ENCODE data around the gene OR7G1.
A peak's percentile ranks its signal among the peaks of the same experiment; 100 is the strongest.

OR7G1 gene

GRCh38 chr19:9140159-9140874 is 24.8 kb upstream of the OR7G1 start, which contains the start of gene ZNF317:
Gene ZNF317 (plus strand): TSS chr19:9140397. CDS start chr19:9156017, 15,620 bp downstream.
- peak within 1 kb of the TSS; percentile 53 for H3K27ac ChIP-seq (ENCODE audit: low read depth, low read length)
- TF ChIP-seq EZH2phosphoT487 (conservative IDR thresholded peaks at IDR 0.05; ENCODE audit: low read length), result no peak
- TF ChIP-seq CTCF (IDR thresholded peaks at IDR 0.05; ENCODE audit: insufficient read depth, low read length, poor library complexity, severe bottlenecking), result no peak
- peaks cover 3% of the 10 kb centered on the region; the same call in 1 of the 2 replicates for H3F3A ChIP-seq (ENCODE audit: insufficient read depth)
- peaks cover 20% of the 10 kb centered on the region for H3K9me3 ChIP-seq (ENCODE audit: insufficient read depth, low read length)
- H3K9me2 ChIP-seq (replicated peaks; ENCODE audit: insufficient read depth, low read length), result no peaks in the 10 kb centered on the region
- peak within 1 kb of the TSS; percentile 91 for H3K4me3 ChIP-seq (ENCODE audit: insufficient read depth, low read length, poor library complexity, severe bottlenecking)
- H2AFZ ChIP-seq (ENCODE audit: low read depth, low read length, severe bottlenecking), result peak within 1 kb of the TSS; percentile 87
- H3K36me3 ChIP-seq (ENCODE audit: low read length), result peaks cover 35% of the 10 kb centered on the region
- H3K27me3 ChIP-seq (ENCODE audit: low read length), result no peaks in the 10 kb centered on the region
- peak within 1 kb of the TSS; percentile 97 for H3K9ac ChIP-seq (ENCODE audit: low read length)
- H4K20me1 ChIP-seq (ENCODE audit: low read depth, low read length), result 0 out of 2 replicates have a peak, but pooled peaks cover 4% of the 10 kb centered on the region
- H3K4me2 ChIP-seq (ENCODE audit: low read depth, low read length, poor library complexity, severe bottlenecking), result peak within 1 kb of the TSS; percentile 84
- H3K79me2 ChIP-seq (ENCODE audit: insufficient read depth, low read length), result peaks cover 52% of the 10 kb centered on the region

GRCh38 chr19:9139609-9140158 is 24.1 kb upstream of the OR7G1 start:
- peak overlapping the region; percentile 91 for H3K4me3 ChIP-seq (ENCODE audit: insufficient read depth, low read length, poor library complexity, severe bottlenecking)
- peak overlapping the region; percentile 87 for H2AFZ ChIP-seq (ENCODE audit: low read depth, low read length, severe bottlenecking)
- H3F3A ChIP-seq (ENCODE audit: insufficient read depth), result peaks cover 3% of the 10 kb centered on the region; the same call in 1 of the 2 replicates
- peak overlapping the region; percentile 84 for H3K4me2 ChIP-seq (ENCODE audit: low read depth, low read length, poor library complexity, severe bottlenecking)
- H4K20me1 ChIP-seq (ENCODE audit: low read depth, low read length), result 0 out of 2 replicates have a peak, but pooled peaks cover 4% of the 10 kb centered on the region
- TF ChIP-seq EZH2phosphoT487 (conservative IDR thresholded peaks at IDR 0.05; ENCODE audit: low read length) (no peak), CTCF (IDR thresholded peaks at IDR 0.05; ENCODE audit: insufficient read depth, low read length, poor library complexity, severe bottlenecking) (no peak)
- peaks cover 28% of the 10 kb centered on the region for H3K36me3 ChIP-seq (ENCODE audit: low read length)
- no peaks in the 10 kb centered on the region for H3K27me3 ChIP-seq (ENCODE audit: low read length)
- peaks cover 13% of the 10 kb centered on the region; the same call in 1 of the 2 replicates for H3K9me3 ChIP-seq (ENCODE audit: insufficient read depth, low read length)
- no peak overlapping the region for H3K27ac ChIP-seq (ENCODE audit: low read depth, low read length)
- peaks cover 46% of the 10 kb centered on the region for H3K79me2 ChIP-seq (ENCODE audit: insufficient read depth, low read length)
- peak overlapping the region; percentile 97 for H3K9ac ChIP-seq (ENCODE audit: low read length)
- no peaks in the 10 kb centered on the region for H3K9me2 ChIP-seq (replicated peaks; ENCODE audit: insufficient read depth, low read length)

- H2AFZ ChIP-seq (ENCODE audit: low read depth, low read length, severe bottlenecking), result no peak overlapping the region
- no peak overlapping the region for H3K27ac ChIP-seq (ENCODE audit: low read depth, low read length)
- no peaks in the 10 kb centered on the region for H3K36me3 ChIP-seq (ENCODE audit: low read length)
- H3K4me2 ChIP-seq (ENCODE audit: low read depth, low read length, poor library complexity, severe bottlenecking), result no peak overlapping the region
- no peak overlapping the region for H3K4me3 ChIP-seq (ENCODE audit: insufficient read depth, low read length, poor library complexity, severe bottlenecking)
- no peaks in the 10 kb centered on the region for H3K79me2 ChIP-seq (ENCODE audit: insufficient read depth, low read length)
- H3K9ac ChIP-seq (ENCODE audit: low read length), result no peak overlapping the region
- H4K20me1 ChIP-seq (ENCODE audit: low read depth, low read length), result no peaks in the 10 kb centered on the region
- no peaks in the 10 kb centered on the region for H3K9me3 ChIP-seq (ENCODE audit: insufficient read depth, low read length)
- H3K9me2 ChIP-seq (replicated peaks; ENCODE audit: insufficient read depth, low read length), result no peaks in the 10 kb centered on the region
- H3K27me3 ChIP-seq (ENCODE audit: low read length), result no peaks in the 10 kb centered on the region
- TF ChIP-seq EZH2phosphoT487 (conservative IDR thresholded peaks at IDR 0.05; ENCODE audit: low read length) (no peak), CTCF (IDR thresholded peaks at IDR 0.05; ENCODE audit: insufficient read depth, low read length, poor library complexity, severe bottlenecking) (no peak)
- H3F3A ChIP-seq (ENCODE audit: insufficient read depth), result no peaks in the 10 kb centered on the region
Measured at GRCh38 chr19:9132422-9132821, 16.9 kb upstream of the OR7G1 start.

All from SU-DHL-6 (cell line).